GM21367 (cell line): ENCODE results near the gene DNASE1L2.

Experiments
- ATAC-seq: cut with Tn5 transposase; IDR thresholded peaks from one replicate; pipeline ENCODE4 v1.9.1; 2021; ENCODE audit not compliant: unreplicated experiment

Gene DNASE1L2

DNA sequence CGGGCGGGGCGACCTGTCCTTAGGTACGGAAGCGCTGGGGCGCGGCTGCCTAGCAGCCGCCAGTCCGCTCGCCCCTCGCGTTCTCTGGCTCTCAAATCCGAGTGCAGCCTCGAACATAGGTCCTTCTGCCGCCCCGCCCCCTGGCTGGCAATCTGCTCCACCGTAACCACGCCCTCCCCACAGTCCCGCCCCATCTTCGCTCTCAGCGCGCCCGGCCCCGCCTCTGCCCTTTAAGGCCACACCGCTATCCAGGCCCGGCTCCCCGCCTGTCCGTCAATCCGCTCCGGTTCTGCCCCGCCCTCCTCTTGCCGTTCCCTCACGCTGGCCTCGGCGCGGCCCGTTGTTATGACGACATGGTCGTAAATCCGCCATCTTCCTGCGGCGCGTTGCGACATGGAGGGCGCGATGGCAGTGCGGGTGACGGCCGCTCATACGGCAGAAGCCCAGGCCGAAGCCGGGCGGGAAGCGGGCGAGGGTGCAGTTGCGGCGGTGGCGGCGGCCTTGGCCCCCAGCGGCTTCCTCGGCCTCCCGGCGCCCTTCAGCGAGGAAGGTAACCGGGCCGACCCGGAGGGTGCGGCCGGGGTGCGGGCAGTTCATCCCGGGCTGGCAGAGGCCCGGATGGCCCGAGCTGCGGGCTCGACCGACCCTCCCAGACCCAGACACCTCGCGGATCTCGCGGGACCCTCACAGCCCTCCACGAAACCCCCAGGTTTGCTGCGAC is 12.9 kb upstream of the DNASE1L2 start, which contains the start of gene E4F1:
Gene E4F1, plus strand, starts transcription at position 371 of the 721 bp plus-strand sequence. Its CDS starts 23 bp downstream, at position 394.
- peak; percentile 79 for ATAC-seq

DNA sequence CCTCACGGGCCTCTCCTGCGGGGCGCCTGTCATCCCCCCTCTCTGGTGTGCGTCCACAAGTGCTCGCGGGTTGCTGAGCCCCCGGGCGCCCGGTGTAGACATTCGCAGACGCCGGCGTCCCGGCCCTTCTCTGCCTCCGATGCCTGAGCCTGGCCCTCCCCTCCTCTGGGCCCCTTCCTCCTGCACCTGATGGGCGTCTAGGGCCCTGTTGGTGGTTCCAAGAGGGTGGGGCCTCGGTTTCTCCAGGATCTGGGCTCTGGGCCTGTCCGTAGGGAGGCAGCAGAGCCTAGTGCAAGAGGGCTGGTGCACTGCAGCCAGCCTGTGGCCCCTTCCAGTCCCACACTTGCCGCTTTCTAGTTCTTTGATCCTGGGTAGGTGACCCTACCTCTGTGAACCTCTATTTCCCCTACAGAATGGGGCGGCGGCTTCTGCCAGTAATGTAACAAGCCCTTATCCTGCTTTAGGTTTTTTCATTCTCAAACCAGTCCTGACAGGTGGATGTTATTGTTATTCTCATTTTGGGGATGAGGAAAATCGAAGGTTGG is 12.2 kb upstream of the DNASE1L2 start:
- peak; percentile 2 for ATAC-seq

DNA sequence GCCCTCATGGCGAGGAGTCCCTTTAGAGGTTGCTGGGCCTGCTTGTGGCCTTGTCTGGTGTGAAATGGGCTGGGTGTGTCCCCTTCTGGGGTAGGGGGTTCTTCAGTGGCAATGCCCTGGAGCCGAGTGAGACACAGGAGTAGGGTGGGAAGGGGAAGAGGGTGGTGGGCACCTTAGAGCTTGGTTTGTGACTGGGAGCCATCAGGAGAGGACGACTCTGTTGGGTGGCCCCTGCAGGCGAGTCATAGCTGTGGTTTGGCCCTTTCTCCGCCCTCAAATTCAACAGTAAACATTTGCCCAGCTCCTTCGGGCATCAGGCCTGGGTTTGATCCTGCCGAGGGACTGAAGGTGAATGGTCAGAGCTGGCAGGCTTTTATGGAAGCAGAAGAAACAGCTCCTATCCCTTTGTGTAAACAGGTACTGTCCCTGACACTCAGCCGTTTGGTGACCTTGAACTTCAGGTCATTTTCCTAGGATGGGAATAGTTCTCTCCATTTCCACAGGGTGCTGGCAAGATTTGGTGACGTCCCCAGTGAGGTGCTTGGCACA is 9.9 kb upstream of the DNASE1L2 start:
- ATAC-seq, result no peak

DNA sequence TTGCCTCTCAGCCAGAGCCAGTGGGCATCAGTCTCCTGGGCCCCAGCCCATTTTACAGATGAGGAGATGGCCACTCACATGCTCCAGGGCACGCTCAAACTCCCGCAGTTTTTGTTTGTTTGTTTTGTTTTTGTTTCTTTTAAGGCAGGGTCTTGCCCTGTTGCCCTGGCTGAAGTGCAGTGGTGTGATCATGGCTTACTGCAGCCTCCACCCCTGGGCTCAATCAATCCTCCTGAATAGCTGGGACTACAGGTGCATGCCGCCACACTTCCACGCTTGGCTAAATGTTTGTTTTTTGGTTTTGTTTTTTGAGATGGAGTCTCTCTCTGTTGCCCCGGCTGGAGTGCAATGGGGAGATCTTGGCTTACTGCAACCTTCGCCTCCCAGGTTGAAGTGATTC is 9.3 kb upstream of the DNASE1L2 start:
- ATAC-seq, result no peak

DNA sequence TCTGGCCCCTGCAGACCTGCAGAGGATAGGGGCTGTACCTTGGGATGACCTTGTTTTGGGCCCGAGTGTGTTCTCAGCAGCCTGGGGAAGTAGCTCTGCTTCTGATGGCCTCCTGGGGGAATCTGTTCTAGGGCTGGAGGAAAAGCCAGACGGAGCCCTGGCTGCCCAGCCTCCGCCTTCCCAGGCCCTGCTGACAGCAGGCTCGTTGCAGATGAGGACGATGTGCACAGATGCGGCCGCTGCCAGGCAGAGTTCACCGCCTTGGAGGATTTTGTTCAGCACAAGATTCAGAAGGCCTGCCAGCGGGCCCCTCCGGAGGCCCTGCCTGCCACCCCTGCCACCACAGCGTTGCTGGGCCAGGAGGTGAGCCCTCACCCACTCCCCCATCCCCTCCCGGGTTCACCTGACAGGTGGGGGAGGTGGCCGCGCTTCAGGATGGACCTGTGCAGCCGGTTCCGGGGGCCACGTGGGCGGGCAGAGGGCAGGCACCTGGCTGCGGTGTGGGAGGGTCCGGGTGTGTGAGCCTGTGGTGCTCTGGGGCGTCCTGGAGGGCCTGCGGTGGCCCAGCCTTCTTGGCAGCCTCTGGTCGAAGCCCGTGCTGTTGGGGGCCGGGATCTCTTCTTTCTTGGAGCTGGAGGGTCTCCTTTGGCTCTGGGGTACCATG is 8.0 kb upstream of the DNASE1L2 start:
- no peak for ATAC-seq

DNA sequence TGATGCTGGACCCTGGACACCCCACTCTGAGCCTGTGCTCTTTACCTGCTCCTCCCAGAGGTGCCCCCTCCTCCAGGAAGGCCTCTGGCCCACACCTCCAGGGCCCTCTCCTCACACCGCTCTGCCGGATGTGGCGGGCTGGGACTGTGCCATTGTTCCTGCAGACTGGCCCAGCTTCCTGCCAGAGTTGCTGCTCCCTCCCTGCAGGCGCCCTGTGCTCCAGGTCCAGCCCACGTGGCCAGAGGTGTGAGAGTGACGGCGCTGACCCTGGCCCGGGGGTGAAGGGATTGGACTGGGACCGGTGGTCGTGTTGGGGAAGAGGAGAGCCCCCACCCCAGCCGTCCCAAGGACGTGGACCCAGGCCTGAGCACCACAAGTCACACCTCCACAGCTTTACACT is 7.2 kb upstream of the DNASE1L2 start:
- no peak for ATAC-seq

DNA sequence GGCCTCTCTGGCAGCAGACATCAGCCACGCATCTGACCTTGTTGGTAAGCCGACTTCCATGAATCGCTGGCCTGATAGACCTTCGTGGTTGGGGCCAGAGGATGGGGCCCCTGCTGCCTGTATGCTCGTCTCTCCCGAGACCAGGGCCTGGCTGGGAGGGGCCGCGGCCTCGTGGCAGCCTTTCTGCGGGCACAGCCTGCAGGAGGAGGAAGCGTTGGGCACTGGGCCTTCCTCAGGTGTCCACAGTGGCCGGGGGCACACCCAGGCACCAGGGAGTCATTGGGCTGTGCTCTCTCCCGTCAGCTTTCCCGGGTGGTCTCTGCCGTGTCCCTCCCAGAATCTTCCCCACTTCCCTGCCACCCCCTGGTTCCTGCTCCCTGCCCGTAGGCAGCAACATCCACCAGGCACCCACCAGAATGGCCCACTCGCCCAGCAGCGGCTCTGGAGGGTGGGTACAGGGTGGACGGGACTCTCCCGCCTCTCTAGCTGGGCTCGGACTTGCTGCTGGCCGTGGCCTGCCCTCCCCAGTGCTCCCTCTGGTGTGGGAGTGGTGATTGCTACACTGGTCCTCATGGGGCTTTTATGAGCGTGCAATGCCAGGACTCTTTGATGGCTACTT is 6.5 kb upstream of the DNASE1L2 start:
- ATAC-seq, result no peak

DNA sequence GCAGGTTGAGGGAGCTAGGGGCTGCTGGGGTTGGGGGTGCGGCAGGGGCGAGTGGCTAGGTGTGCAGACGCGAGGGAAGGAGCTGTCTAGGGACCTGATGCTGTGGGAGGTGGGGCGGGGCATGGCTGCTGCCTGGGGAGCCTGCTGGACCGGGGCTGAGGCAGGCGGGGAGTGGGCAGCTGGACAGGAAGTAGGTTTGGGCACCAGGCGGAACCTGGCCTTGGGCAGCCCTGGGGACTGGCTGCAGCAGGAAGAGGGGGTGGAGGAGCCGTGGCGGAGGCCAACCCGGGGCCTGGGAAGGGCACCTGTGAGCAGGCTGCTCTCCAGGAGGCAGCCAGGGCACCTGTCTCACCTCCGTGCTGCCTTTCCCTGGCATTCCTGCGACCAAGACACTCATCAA is 5.9 kb upstream of the DNASE1L2 start:
- no peak for ATAC-seq

DNA sequence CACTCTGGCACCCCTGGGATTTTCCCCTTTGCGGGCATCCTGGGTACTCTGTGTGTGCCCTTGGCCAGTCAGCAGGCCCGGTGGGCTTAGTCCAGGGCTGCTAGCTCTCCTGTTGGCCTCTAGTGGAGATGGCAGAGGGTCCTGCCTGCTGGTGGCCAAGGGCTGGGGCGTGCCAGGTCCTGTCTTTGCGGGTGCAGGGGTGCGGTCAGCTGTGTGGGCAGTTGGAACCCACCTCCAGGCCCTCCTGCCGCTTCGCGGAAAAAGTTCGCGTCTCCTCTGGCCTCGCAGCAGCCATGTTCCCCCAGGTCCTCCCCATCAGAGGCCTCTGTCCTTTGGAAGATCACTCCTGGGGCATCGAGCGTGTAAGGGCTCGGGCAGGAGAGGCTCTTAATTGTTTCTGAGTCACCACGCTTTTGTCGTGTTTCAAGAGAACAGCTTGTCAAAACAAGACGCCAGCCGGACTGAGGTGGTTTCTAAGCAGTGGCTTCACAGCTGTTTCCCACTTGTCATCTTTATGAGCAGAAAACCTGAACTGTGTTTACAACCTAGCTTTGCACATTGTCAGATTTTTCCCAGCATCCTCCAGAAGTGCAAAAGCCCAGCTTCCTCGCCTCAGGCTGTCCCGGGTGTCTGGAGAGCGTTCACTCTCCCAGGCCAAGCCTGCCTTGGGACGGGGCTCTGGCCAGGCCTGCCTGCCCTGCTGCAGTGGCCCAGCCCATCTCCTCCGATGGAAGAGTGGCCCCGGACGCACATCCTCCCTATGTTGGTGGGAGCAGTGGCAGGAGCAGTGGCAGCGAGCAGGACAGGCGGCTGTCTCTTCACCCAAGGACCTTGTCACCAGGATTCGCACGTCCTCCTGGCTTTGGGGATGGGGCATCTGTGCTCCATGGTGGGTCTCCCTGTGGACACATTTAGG is 5.0 kb upstream of the DNASE1L2 start:
- no peak for ATAC-seq

DNA sequence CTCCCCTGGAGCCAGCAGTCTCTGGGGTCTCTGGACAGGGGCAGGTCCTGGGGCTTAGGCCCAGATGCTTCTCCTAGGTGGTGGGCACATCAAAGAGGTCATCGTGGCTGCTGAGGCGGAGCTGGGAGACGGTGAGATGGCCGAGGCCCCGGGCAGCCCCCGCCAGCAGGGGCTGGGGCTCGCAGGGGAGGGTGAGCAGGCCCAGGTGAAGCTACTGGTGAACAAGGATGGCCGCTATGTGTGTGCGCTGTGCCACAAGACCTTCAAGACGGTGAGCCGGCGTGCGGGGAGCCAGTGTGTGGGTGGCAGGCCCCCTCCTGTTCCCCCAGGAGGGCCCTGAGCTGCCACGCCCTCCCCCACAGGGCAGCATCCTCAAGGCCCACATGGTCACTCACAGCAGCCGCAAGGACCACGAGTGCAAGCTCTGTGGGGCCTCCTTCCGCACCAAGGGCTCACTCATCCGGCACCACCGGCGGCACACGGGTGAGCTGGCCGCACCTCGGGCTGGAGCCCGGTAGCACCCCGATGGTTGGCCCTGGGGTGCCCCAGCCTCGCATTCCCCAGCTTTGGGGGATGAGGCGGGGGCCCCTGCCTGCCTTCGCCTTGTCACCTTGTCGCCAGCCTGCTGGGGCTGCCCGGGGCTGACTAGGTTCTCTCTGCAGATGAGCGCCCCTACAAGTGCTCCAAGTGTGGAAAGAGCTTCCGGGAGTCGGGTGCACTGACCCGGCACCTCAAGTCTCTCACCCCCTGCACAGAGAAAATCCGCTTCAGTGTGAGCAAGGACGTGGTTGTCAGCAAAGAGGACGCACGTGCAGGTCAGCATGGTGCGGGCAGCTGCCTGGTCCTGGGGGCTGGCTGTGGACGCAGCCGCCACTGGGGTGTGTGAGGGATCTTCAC is 3.9 kb upstream of the DNASE1L2 start:
- ATAC-seq, result no peak

DNA sequence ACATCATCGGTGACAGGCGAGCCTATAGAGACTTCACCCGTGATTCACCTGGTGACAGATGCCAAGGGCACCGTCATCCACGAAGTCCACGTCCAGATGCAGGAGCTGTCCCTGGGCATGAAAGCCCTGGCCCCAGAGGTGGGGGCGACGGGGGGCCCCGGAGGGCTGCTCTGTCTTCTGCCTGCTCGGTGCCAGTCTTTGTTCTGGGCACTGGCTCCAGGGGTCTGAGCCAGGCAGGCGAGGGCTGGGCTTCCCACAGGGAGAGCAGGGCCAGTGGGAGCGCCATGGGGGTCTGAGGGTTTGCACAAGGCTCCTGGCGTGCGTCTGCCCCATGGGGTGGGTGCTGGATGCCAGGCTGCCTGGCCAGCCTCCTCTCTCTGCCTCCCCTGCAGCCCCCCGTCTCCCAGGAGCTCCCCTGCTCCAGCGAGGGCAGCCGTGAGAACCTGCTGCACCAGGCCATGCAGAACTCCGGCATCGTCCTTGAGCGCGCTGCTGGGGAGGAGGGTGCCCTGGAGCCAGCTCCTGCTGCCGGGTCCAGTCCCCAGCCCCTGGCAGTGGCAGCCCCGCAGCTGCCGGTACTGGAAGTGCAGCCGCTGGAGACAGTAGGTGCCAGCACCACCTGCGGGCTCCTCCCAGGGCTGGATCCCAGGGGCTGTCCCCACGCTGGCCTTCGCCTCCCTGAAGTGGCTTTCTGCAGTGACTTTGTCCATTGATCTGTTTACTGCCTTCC is 3.0 kb upstream of the DNASE1L2 start:
- no peak for ATAC-seq

DNA sequence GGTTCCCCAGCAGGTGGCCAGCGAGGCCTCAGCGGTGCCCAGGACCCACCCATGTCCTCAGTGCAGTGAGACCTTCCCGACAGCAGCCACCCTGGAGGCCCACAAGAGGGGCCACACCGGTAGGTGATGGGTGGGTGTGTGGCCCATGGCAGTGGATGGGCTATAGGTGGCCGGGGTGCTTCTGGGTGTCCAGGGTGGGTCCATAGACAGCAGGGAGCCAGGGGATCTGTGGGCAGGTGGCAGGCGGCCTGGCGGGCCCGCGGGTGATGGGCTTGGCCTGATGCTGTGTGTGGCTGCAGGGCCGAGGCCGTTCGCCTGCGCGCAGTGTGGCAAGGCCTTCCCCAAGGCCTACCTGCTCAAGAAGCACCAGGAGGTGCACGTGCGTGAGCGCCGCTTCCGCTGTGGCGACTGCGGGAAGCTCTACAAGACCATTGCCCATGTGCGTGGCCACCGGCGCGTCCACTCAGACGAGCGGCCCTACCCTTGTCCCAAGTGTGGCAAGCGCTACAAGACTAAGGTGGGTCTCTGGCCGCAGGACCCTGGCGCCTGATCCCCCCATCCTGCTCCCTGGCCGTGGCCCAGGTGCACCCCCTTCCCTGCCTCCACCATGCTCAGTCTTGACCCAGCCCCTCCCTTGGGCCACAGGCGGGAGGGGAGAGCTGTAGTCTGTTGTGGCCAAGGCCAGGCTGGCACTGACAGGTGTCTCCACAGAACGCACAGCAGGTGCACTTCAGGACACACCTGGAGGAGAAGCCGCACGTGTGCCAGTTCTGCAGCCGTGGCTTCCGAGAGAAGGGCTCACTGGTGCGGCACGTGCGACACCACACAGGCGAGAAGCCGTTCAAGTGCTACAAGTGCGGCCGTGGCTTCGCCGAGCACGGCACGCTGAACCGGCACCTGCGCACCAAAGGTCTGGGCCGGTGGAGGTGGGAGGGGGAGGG is 2.1 kb upstream of the DNASE1L2 start:
- ATAC-seq, result no peak

DNA sequence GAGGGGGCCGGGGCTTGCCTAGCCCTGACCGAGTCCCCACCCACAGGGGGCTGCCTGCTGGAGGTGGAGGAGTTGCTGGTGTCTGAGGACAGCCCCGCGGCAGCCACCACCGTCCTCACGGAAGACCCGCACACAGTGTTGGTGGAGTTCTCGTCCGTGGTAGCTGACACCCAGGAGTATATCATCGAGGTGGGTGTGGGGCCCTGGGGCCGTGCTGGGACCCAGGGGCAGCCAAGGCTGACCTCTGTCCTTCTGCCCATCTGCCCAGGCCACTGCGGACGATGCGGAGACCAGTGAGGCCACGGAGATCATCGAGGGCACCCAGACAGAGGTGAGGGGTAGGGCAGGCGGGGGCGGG is 1.5 kb upstream of the DNASE1L2 start:
- ATAC-seq, result no peak

DNA sequence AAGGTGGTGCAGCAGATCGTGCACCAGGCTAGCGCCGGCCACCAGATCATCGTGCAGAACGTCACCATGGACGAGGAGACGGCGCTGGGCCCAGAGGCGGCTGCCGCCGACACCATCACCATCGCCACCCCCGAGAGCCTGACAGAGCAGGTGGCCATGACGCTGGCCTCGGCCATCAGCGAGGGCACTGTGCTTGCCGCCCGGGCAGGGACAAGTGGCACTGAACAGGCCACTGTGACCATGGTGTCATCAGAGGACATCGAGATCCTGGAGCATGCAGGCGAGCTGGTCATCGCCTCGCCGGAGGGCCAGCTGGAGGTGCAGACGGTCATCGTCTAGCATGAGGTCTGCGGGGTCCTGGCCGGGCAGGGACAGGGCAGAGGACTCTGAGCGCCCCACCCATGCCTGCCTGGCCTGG is 1.0 kb upstream of the DNASE1L2 start:
- ATAC-seq, result no peak

DNA sequence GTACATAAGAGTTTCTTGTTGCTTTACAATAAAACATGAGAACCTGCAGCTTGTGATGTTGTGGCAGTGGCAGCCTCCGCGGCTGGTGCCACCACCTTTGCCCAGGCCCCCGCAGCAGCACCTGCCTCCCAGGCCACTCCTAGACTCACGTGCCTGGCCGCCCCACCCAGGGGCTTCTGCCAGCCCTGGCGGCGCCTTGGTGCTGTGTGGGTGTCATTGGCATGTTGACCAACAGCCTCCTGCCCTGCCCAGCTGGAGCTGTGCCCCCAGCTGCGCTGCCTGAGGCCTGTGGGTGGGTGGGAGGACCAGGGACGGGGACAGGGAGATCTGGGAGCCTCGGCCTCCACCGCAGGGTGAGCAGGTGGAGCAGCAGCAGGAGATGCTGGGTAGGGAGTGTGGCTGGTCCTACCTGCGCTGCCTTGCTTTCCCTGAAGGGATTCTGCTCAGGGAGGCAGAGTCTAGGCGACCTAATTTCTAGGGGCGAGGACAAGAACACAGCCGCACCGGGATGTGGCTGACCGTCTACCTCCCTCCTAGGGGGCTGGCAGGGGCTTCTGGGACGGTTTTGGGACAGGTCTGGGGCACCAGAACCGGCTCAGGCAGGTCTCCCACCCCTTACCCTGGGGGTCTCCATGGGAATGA is 428 bp upstream of the DNASE1L2 start:
- no peak for ATAC-seq

DNA sequence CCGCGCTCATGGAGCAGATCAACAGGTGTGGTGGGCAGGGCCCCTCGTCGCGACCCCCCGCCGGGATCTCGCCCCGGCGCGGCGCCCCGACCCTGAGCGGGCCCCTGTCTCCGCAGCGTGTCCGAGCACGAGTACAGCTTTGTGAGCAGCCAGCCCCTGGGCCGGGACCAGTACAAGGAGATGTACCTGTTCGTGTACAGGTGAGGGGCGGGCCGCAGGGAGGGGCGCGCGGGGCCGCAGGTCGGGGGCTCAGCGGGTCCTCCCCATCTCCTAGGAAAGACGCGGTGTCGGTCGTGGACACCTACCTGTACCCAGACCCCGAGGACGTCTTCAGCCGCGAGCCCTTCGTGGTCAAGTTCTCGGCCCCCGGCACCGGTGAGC is 848 bp downstream of the DNASE1L2 start:
- ATAC-seq, result no peak

DNA sequence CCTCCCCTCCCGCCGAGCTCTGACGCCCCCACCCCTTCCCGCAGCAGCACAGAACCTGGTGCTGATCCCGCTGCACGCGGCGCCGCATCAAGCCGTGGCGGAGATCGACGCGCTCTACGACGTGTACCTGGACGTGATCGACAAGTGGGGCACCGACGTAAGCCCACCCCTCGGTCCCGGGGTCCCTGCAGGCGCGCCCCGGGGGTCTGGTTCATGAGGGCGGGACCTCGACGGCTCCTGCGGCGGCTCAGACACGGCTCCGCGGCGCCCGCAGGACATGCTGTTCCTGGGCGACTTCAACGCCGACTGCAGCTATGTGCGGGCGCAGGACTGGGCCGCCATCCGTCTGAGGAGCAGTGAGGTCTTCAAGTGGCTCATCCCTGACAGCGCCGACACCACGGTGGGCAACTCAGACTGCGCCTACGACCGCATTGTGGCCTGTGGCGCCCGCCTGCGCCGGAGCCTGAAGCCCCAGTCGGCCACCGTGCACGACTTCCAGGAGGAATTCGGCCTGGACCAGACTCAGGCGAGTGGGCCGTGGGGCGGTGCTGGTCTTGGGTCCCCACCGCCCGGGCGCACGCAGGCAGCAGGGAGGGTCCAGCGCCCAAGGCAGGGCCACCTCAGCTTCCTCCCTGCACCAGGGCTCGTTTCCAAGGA is 1.4 kb downstream of the DNASE1L2 start:
- no peak for ATAC-seq
